Tibial artery (tissue), 4 donors: Measurements from ENCODE around the gene EPHB3.

ENCODE experiments used
- DNase-seq, 2 donors: peaks; one replicate each; pipeline ENCODE4 v3.0.0-alpha.2; 2019
- H3K27ac ChIP-seq, 2 donors: fragments of 200-600 bp; sonication (generic) in 1 of 2; 1 replicate in 1 of 2; 2 replicates in 1 of 2; pipeline ENCODE4 v1.5.1; 2018 to 2019; ENCODE audit warnings: mild to moderate bottlenecking in 1 of 2
- H3K27me3 ChIP-seq, 2 donors: fragments of 200-600 bp; sonication (generic) in 1 of 2; one replicate each; pipeline versions ENCODE4 v1.5.1 to v1.6.0; 2016 to 2019
- H3K36me3 ChIP-seq, 3 donors: fragments of 200-600 bp; sonication (generic) in 2 of 3; one replicate each; pipeline ENCODE4 v1.5.1; 2016 to 2019; ENCODE audit warnings: mild to moderate bottlenecking in 2 of 3
- H3K4me1 ChIP-seq, 4 donors: fragments of 200-600 bp; sonication (generic) in 2 of 4; 1 replicate in 3 of 4; 2 replicates in 1 of 4; pipeline ENCODE4 v1.5.1; 2016 to 2019
- H3K4me3 ChIP-seq, 2 donors: fragments of 200-600 bp; sonication (generic) in 1 of 2; 1 replicate in 1 of 2; 2 replicates in 1 of 2; pipeline ENCODE4 v1.5.1; 2018 to 2019; ENCODE audit warnings: mild to moderate bottlenecking in 2 of 2
- H3K9me3 ChIP-seq, 3 donors: fragments of 200-600 bp; sonication (generic) in 1 of 3; one replicate each; pipeline ENCODE4 v1.5.1; 2016 to 2019
- intact Hi-C: fragments of 100-400 bp; cut with DNase I; formaldehyde crosslinking; loops from one replicate; pipeline ENCODE4 v1.15.0; 2023; ENCODE audit warnings: low total_unique reads
- TF ChIP-seq, protein P1 (sequence below), 2 experiments: fragments of 200-600 bp in 1 of 2; fragments of 450-650 bp in 1 of 2; IDR thresholded peaks; one replicate each; pipeline ENCODE4 v1.5.1; 2017 to 2019; ENCODE audit warnings: antibody characterized with exemption in 2 of 2, mild to moderate bottlenecking in 1 of 2, moderate library complexity in 1 of 2

Gene EPHB3

DNA sequence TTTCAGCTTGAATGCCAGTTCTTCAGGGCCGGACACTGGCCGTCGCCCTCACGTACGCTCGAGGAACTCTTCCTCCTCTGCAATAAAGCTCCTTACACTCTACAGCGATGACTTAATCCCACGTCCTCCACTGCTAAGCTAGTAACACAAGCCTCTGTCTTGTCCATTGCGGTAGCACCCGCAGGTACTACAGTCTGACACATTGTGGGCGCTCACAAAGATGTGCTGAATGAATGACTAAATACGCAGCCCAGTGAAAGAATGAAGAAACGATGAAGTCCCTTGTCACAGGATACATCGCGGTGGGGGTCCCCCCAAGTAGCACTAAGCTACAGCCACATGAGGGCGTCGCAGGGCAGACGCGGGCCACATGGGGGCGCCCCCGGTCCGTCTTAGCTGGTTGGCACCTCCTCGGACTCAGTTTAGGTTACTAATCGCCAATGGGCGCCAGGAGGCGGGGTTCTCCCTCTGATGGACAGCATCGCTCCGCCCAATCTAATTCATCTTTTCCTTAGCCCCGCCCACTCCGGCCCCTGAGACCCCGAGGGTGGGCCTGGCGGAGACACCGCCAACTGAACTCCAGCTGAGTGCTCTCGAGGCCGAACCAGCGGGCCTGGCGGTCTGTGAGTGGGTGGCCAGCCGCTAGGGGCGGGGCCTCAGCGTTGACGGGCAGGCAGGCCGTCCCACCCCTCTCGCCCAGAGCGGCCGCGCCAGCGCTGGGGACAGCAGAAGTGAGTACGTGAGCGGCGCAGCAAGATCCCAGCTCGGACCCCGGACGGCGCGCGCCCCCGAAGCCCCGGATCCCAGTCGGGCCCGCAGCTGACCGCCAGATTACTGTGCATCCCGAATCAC is at the start of gene EPHB3:
Gene EPHB3, plus strand, starts transcription at position 725 of the 852 bp plus-strand sequence. CDS start 451 bp downstream, outside the sequence.
- H3K4me1 ChIP-seq = peaks cover 0 to 46% (median 28%) of the 10 kb centered on the region in 4 donors
- DNase-seq = peak; percentile 100
- H3K36me3 ChIP-seq = no peaks in the 10 kb centered on the region
- TF ChIP-seq, protein P1, sequence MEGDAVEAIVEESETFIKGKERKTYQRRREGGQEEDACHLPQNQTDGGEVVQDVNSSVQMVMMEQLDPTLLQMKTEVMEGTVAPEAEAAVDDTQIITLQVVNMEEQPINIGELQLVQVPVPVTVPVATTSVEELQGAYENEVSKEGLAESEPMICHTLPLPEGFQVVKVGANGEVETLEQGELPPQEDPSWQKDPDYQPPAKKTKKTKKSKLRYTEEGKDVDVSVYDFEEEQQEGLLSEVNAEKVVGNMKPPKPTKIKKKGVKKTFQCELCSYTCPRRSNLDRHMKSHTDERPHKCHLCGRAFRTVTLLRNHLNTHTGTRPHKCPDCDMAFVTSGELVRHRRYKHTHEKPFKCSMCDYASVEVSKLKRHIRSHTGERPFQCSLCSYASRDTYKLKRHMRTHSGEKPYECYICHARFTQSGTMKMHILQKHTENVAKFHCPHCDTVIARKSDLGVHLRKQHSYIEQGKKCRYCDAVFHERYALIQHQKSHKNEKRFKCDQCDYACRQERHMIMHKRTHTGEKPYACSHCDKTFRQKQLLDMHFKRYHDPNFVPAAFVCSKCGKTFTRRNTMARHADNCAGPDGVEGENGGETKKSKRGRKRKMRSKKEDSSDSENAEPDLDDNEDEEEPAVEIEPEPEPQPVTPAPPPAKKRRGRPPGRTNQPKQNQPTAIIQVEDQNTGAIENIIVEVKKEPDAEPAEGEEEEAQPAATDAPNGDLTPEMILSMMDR (IDR thresholded peaks at IDR 0.05) = peak; percentile 97 to 99
- no peaks in the 10 kb centered on the region for H3K9me3 ChIP-seq
- H3K27ac ChIP-seq = peak within 1 kb of the TSS; percentile 52 to 73
- intact Hi-C loops = loop anchor here (1.0 kb wide), 1 partner anchor 216 kb away; no protein-coding TSS in a partner anchor
- H3K27me3 ChIP-seq = no peaks in the 10 kb centered on the region
- peak within 1 kb of the TSS; percentile 60 to 66 for H3K4me3 ChIP-seq

DNA sequence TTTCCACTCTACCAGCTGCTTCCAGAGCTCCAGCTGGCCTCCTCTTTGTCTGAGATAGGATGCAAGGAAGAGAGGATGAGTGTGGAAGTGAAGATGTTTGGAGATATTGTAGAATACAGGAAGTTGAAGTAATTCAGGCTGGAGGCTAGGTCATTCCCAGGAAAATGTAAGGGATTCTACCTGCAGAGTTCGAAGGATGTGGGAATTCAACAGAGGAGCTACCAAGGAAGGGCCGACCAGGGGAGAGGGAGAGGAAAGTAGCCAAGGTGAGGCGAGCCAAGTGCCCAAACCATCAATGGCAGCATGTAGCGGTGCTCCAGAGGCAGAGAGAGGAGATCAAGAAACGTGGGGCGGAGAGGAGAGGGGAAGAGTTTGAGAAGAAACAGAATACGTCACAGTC is 49.0 kb upstream of the EPHB3 start:
- no peak overlapping the region for H3K27ac ChIP-seq
- H3K4me3 ChIP-seq = no peak overlapping the region
- no peaks in the 10 kb centered on the region for H3K9me3 ChIP-seq
- no peak for DNase-seq
- H3K27me3 ChIP-seq = peaks cover 0 to 53% of the 10 kb centered on the region in 2 donors
- TF ChIP-seq, protein P1 (IDR thresholded peaks at IDR 0.05) = no peak
- peaks cover 0 to 12% (median 9%) of the 10 kb centered on the region in 4 donors for H3K4me1 ChIP-seq
- intact Hi-C loops = loop anchor here (5.0 kb wide), 1 partner anchor 140 kb away; no protein-coding TSS in a partner anchor
- H3K36me3 ChIP-seq = no peaks in the 10 kb centered on the region

DNA sequence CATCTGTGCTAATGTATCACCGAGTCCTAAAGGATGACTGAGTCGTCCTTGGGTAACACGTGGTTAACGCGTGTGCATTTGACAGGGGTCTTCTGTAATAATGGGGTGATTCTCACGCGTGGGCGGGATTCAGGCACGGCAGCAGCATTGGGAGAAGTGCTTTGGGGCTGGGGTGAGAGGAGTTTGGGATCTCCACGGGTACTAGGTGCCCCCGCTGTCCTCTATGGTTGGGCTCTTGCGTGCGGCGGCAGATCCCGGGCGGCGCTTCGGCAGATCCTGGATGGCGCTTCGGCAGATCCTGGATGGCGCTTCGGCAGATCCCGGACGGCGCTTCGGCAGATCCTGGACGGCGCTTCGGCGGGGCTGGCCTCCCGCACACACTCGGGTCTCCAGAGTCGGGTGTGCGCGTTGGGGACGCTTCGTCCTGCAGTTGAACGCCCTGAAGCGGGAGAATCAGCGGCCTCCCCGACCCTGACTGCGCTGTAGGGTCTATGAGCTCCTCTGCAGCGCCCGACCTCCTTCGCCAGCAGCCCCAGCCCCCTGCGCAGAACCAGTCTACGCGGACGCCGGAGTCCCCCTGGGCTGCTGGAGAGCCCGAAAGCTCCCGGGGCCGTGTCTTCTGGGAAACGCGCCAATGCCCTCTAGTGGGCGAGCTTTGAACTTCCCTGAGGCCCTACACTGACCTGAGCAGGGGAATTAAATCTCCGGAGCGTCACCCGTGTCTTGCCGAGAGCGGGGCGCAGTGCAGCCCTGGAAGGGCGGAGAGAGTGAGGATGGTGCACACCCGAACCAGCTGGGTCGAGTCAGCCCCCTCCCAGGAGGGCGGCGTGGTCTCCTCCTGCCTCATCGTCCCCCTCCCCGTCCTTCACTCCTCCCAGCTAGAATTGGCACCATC is 48.1 kb upstream of the EPHB3 start:
- TF ChIP-seq, protein P1 (IDR thresholded peaks at IDR 0.05) = peak; percentile 78 to 92
- peak overlapping the region; percentile 24 to 53 for H3K4me3 ChIP-seq
- peak; percentile 86 to 87 for DNase-seq
- H3K4me1 ChIP-seq = peaks cover 0 to 12% (median 9%) of the 10 kb centered on the region in 4 donors
- H3K27me3 ChIP-seq = peaks cover 0 to 44% of the 10 kb centered on the region in 2 donors
- no peaks in the 10 kb centered on the region for H3K36me3 ChIP-seq
- H3K9me3 ChIP-seq = no peaks in the 10 kb centered on the region
- intact Hi-C loops = loop anchor here (5.0 kb wide), 1 partner anchor 141 kb away; no protein-coding TSS in a partner anchor
- no peak overlapping the region for H3K27ac ChIP-seq

DNA sequence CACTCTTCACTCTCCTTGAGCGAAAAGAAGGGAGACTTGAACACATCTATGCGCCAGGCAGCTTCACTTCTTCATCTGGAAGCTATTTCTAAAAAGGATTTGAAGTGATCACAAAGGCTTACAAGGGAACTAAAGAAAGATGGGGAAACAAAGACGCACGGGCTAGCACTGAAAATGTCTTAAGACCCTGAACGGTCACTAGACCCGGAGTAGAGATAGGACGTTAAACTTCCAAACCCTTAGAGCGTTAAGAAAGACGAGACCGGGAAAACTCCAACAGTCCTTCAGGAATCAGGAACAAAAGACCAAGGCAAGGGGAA is 47.5 kb upstream of the EPHB3 start:
- H3K4me1 ChIP-seq = peaks cover 0 to 12% (median 9%) of the 10 kb centered on the region in 4 donors
- H3K27me3 ChIP-seq = peaks cover 0 to 40% of the 10 kb centered on the region in 2 donors
- H3K36me3 ChIP-seq = no peaks in the 10 kb centered on the region
- no peaks in the 10 kb centered on the region for H3K9me3 ChIP-seq
- DNase-seq = no peak
- TF ChIP-seq, protein P1 (IDR thresholded peaks at IDR 0.05) = no peak
- H3K4me3 ChIP-seq = peak overlapping the region; percentile 24 to 53
- no peak overlapping the region for H3K27ac ChIP-seq
- intact Hi-C loops = loop anchor here (5.0 kb wide), 1 partner anchor 142 kb away; no protein-coding TSS in a partner anchor

DNA sequence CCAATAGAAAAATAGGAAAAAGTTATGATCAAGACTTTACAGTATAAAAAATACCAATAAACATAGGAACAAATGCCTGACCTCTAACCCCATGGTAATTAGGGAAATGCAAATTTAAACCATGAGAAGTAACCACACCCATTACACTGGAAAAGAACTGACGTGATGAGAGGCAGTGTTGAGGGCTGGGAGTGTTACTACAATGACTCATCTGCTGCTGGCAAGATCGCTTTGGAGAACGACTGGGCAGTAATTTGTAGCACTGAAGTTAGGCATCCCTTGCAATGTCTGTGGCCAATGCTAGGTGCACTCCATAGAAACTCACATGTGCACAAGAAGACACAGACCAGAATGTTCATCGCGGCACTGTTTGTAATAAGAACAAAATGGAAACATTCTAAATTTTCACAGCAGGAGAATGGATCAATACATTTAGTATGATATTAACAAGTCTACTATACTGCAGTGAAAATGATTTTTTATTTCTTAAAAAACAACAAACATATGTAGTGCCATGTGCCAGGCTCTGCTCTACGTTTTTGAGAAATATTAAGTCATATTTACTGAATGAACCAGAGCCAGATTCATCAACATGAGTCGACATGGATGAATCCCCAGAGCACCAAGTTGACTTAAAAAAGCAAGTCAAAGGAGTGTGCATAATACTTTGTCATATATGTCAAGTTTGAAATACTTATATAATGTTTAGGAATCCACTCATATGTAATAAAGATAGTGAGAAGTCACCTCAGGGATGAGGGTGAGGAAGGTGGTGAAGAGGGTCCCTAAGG is 37.6 kb upstream of the EPHB3 start:
- Histone ChIP-seq H3K9me3 (no peaks in the 10 kb centered on the region), H3K27me3 (peaks cover 6 to 58% of the 10 kb centered on the region in 2 donors), H3K4me1 (peaks cover 0 to 18% (median 11%) of the 10 kb centered on the region in 4 donors), H3K36me3 (no peaks in the 10 kb centered on the region), H3K27ac (no peak overlapping the region), H3K4me3 (no peak overlapping the region)
- TF ChIP-seq, protein P1 (IDR thresholded peaks at IDR 0.05) = no peak
- no peak for DNase-seq
- intact Hi-C loops = no loop called here
